AG09319 (cell line): ENCODE data around the gene SLC24A3.
"Not testable (repeated sequence)": the region's sequence is repeated elsewhere in the genome, so short reads cannot be mapped to it uniquely, and the experiment has no call there.

Source experiments
- DNase-seq: peaks from one replicate; pipeline ENCODE4 v3.0.0-alpha.2; 2010; ENCODE audit warnings: low read depth; ENCODE audit errors: extremely low read depth
- TF ChIP-seq, protein P1 (sequence below): IDR thresholded peaks from 2 replicates; pipeline ENCODE4 v1.5.1; 2011; ENCODE audit warnings: low read depth, mild to moderate bottlenecking, inconsistent platforms, low read length, moderate library complexity

Gene SLC24A3

GRCh38 chr20:19631410-19631809 lies 419.0 kb downstream of the SLC24A3 start:
- DNase-seq = no peak
- TF ChIP-seq, protein P1, sequence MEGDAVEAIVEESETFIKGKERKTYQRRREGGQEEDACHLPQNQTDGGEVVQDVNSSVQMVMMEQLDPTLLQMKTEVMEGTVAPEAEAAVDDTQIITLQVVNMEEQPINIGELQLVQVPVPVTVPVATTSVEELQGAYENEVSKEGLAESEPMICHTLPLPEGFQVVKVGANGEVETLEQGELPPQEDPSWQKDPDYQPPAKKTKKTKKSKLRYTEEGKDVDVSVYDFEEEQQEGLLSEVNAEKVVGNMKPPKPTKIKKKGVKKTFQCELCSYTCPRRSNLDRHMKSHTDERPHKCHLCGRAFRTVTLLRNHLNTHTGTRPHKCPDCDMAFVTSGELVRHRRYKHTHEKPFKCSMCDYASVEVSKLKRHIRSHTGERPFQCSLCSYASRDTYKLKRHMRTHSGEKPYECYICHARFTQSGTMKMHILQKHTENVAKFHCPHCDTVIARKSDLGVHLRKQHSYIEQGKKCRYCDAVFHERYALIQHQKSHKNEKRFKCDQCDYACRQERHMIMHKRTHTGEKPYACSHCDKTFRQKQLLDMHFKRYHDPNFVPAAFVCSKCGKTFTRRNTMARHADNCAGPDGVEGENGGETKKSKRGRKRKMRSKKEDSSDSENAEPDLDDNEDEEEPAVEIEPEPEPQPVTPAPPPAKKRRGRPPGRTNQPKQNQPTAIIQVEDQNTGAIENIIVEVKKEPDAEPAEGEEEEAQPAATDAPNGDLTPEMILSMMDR = no peak

- no peak for DNase-seq
- TF ChIP-seq, protein P1 = no peak
These were observed 421.5 kb downstream of the SLC24A3 start for GRCh38 chr20:19633985-19634384.

DNA sequence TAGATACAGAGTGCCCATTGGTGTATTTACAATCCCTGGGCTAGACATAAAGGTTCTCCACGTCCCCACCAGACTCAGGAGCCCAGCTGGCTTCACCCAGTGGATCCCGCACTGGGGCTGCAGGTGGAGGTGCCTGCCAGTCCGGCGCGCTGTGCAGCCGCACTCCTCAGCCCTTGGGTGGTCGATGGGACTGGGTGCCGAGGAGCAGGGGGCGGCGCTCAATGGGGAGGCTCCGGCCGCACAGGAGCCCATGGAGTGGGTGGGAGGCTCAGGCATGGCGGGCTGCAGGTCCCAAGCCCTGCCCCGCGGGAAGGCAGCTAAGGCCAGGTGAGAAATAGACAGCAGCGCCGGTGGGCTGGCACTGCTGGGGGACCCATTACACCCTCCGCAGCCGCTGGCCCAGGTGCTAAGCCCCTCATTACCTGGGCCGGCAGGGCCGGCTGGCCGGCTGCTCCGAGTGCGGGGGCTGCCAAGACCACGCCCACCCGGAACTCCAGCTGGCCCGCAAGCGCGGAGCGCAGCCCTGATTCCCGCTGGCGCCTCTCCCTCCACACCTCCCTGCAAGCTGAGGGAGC lies 427.1 kb downstream of the SLC24A3 start:
- not testable (repeated sequence) for DNase-seq

- TF ChIP-seq, protein P1 = no peak
- no peak for DNase-seq
These were observed 430.4 kb downstream of the SLC24A3 start for GRCh38 chr20:19642860-19643259.

DNA sequence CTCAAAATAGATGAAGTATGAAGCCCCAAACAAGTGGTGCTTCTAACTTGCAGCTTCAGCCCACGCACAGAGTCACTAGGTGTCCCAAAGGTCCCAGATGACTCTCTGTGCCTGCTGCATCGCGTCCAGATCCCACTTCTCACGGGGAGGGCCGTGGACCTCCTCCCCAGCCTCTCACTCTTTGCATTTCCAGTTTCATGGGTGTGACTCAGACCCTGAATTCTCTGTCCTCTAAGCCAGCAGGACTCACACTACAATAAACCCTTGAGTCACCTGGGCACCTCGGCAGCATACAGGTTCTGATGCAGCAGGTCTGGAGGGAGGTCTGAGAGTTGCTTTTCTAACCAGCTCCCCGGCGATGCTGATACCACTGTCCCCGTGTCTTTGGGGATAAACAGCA lies 431.6 kb downstream of the SLC24A3 start:
- TF ChIP-seq, protein P1 = no peak
- no peak for DNase-seq

DNA sequence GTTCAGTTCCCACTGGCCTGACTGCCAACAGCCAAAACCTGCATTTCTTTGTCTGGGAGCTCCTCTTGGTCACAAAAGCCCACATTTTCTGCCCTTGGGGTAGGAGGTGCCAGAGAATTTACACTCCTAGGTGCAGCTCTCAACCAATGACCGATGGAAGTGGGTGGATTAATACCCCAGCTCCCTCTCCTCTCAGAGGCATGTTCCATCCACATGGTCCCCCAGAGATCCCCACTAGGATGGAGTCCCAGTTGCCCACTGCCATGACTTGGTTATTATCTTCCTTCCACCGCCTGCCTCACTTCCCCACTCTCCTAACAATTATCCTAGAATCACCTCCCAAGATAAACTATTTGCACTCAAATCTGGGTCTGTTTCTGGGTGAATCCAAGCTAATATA lies 434.5 kb downstream of the SLC24A3 start:
- TF ChIP-seq, protein P1 = no peak

DNA sequence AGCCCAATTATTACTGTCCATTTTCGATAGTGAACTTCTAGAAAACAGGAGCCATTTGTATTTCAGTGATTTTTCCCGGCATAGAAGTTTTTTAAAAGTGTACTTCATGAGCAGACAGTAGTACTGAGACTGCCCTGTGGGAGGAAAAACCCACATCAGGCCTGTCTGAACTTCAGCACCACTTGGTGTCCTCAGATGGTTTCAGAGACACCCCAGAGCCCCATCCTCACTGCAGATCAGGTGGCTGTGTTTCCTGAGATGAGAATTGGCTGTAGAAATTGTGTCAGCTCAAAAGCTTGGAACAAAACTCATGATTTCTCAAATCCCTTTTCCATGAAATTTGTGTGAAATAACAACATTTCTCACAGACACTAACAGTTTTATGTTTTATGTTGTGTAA lies 435.6 kb downstream of the SLC24A3 start:
- DNase-seq = no peak
- TF ChIP-seq, protein P1 = no peak

More for the DNA sequence above, 434.5 kb downstream of the SLC24A3 start:
- DNase-seq = no peak

DNA sequence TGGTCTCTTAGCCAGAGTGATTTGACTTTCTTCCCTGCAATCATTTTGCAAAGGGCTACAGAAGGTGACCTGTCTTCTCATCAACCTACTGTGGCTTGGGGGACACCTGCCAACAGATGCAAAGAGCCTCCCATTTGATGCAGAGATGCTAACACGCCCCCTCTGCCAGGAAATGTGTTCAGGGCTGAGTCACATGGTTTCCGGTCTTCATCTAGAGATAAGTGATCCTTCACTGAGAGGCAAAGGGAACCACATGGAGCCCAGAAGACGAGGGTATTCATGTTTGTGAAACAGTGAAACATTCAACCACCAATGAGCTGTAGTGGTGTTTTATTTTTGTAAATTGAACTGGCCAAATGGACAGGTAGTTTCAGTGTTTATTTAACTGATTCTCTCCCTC lies 436.6 kb downstream of the SLC24A3 start:
- TF ChIP-seq, protein P1 = no peak
- no peak for DNase-seq
